Osteocyte (in vitro differentiated cells): Measurements from ENCODE around the gene IRX3. TPM values are rescaled to one million over a fixed set of nuclear protein-coding genes. Genes with fewer than 3 reads are reported as not detected.

Experiments
- DNase-seq: peaks from one replicate; pipeline ENCODE4 v3.0.0; 2021; ENCODE audit warnings: mixed read lengths; ENCODE audit not compliant: unreplicated experiment; ENCODE audit errors: extremely low spot score
- H3K27ac Mint-ChIP-seq: one replicate; pipeline ENCODE4 v1.8.0; 2021; ENCODE audit warnings: mild to moderate bottlenecking, mixed read lengths; ENCODE audit not compliant: unreplicated experiment
- H3K27me3 Mint-ChIP-seq: one replicate; pipeline ENCODE4 v1.8.0; 2021; ENCODE audit warnings: mixed read lengths; ENCODE audit not compliant: unreplicated experiment
- H3K36me3 Mint-ChIP-seq: one replicate; pipeline ENCODE4 v1.8.0; 2021; ENCODE audit warnings: mixed read lengths; ENCODE audit not compliant: unreplicated experiment
- H3K4me1 Mint-ChIP-seq: one replicate; pipeline ENCODE4 v1.8.0; 2021; ENCODE audit warnings: mixed read lengths; ENCODE audit not compliant: unreplicated experiment
- H3K4me3 Mint-ChIP-seq: one replicate; pipeline ENCODE4 v1.8.0; 2021; ENCODE audit warnings: mild to moderate bottlenecking, moderate library complexity, mixed read lengths; ENCODE audit not compliant: unreplicated experiment
- H3K9me3 Mint-ChIP-seq: one replicate; pipeline ENCODE4 v1.8.0; 2021; ENCODE audit warnings: mixed read lengths; ENCODE audit not compliant: unreplicated experiment
- CTCF ChIP-seq: fragments of 200-600 bp; sonication (generic); IDR thresholded peaks from 2 replicates; pipeline ENCODE4 v1.5.0; 2021; ENCODE audit warnings: antibody characterized with exemption, mild to moderate bottlenecking, moderate library complexity
- total RNA-seq: library from RNA; stranded (reverse); gene quantifications from 2 replicates; pipeline ENCODE4 v1.2.1, GENCODE V29; 2021

The IRX3 gene
- total RNA-seq, 1 donor from 2014 or later = 0.91 TPM

DNA sequence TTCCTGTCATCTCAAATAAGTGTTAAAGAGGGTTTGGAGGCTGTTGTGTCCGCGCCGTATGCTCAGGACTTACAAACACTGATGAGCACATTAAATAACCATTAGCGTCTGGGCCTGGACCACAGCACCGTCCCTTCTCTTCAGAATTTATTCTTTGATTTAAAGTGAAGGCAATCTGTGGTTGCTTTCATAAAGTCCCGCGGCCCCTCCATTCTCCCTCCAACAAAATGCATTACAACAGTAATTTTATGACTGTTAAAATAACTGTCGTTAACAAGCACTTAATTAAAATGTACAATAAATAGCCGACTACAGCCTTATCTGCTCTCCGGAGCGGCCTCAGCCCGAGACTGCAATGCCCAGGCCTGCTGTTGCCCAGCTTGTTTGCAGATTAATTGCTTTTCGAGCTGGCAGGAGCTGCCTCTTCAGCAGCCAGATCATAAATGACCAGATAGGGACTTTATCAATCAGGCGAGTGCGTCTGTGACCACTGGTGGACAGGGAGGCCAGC lies 30.6 kb upstream of the IRX3 start:
- Mint-ChIP-seq H3K4me3 (no peak overlapping the region), H3K9me3 (no peaks in the 10 kb centered on the region), H3K27me3 (peaks cover 29% of the 10 kb centered on the region), H3K36me3 (no peaks in the 10 kb centered on the region), H3K27ac (no peak overlapping the region), H3K4me1 (no peaks in the 10 kb centered on the region)
- no peak for DNase-seq
- no peak for TF ChIP-seq CTCF

DNA sequence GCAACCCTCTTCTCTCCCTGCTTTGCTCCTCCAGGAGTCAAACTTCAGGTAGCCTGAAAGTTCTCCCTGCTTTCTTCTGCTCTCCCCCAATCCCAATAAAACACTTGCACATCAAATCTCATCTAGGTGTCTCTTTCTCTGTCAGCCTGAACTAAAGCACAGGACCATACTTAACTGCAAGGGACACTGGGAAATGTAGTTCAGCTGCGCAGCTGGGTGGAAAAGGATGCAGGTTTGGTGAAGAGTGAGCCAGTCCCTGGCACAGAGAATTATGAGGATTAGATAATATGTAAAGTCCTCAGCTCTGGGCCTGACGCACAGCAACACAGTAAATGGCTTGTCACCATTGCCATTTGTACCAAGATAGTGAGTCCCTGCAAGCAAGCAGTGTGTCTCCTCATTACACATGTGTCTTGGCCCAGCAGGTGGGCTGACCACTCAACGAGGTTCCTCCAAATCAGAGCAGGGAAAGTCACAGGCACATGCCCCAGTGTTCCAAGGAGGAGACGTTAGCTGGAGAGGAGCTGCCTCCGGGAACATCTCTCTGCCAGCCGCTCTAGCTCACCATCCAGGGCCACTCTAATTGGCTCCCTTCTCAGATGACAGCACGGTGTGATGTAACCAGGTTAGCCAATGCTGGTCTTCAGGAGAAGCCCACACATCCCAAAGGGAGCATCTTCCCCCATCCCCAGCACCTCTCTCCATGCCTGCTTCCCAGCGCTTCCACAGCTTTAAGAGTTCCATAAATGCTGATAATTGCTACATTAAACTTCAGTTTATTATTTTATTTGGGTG lies 29.7 kb upstream of the IRX3 start:
- Mint-ChIP-seq H3K36me3 (no peaks in the 10 kb centered on the region), H3K27me3 (peaks cover 25% of the 10 kb centered on the region), H3K4me1 (no peaks in the 10 kb centered on the region), H3K4me3 (no peak overlapping the region), H3K27ac (no peak overlapping the region), H3K9me3 (no peaks in the 10 kb centered on the region)
- no peak for TF ChIP-seq CTCF
- no peak for DNase-seq

GRCh38 chr16:54313789-54314188 lies 27.2 kb upstream of the IRX3 start:
- Mint-ChIP-seq H3K36me3 (no peaks in the 10 kb centered on the region), H3K27me3 (peaks cover 30% of the 10 kb centered on the region), H3K27ac (no peak overlapping the region), H3K9me3 (no peaks in the 10 kb centered on the region), H3K4me1 (no peaks in the 10 kb centered on the region), H3K4me3 (no peak overlapping the region)
- no peak for DNase-seq
- TF ChIP-seq CTCF = no peak

- Mint-ChIP-seq H3K4me1 (no peaks in the 10 kb centered on the region), H3K27me3 (peaks cover 36% of the 10 kb centered on the region), H3K4me3 (no peak overlapping the region), H3K36me3 (no peaks in the 10 kb centered on the region), H3K9me3 (no peaks in the 10 kb centered on the region), H3K27ac (no peak overlapping the region)
- no peak for DNase-seq
- TF ChIP-seq CTCF = no peak
Measured at GRCh38 chr16:54312502-54312991, 26.0 kb upstream of the IRX3 start.

GRCh38 chr16:54309341-54309740 lies 22.8 kb upstream of the IRX3 start:
- Mint-ChIP-seq H3K9me3 (no peaks in the 10 kb centered on the region), H3K27me3 (peaks cover 37% of the 10 kb centered on the region), H3K4me1 (no peaks in the 10 kb centered on the region), H3K4me3 (no peak overlapping the region), H3K36me3 (no peaks in the 10 kb centered on the region), H3K27ac (no peak overlapping the region)
- no peak for TF ChIP-seq CTCF
- no peak for DNase-seq
